Gastrocnemius medialis (tissue), 4 donors: ENCODE results near the gene OR2A2.
"Not testable (repeated sequence)": the region's sequence is repeated elsewhere in the genome, so short reads cannot be mapped to it uniquely, and the experiment has no call there.

Source experiments
- CTCF ChIP-seq, 5 experiments: fragments of 450-650 bp in 3 of 5; fragments of 200-600 bp in 2 of 5; sonication (generic) in 2 of 5; IDR thresholded peaks in 4 of 5; conservative IDR thresholded peaks in 1 of 5; 1 replicate in 4 of 5; 2 replicates in 1 of 5; pipeline ENCODE4 v1.5.1; 2016 to 2019; ENCODE audit warnings: antibody characterized with exemption in 5 of 5, mild to moderate bottlenecking in 3 of 5, moderate library complexity in 3 of 5
- POLR2A ChIP-seq, 2 donors: fragments of 450-650 bp; IDR thresholded peaks; one replicate each; pipeline ENCODE4 v1.6.1; 2017; ENCODE audit warnings: antibody characterized with exemption in 2 of 2, mild to moderate bottlenecking in 2 of 2, moderate library complexity in 2 of 2

GRCh38 chr7:144129601-144130000, 20.2 kb downstream of the OR2A2 start:
- not testable (repeated sequence) for TF ChIP-seq CTCF (IDR thresholded peaks at IDR 0.05 in 4 of 5, conservative IDR thresholded peaks at IDR 0.05 in 1 of 5); POLR2A (IDR thresholded peaks at IDR 0.05)
